ENCODE measurements around the gene PKN1. TPM values are rescaled to one million over a fixed set of nuclear protein-coding genes. Genes with fewer than 3 reads are reported as not detected.

PKN1 gene
- total and polyA plus RNA-seq, 10 of the 15 experiments (the other 5 are each of a cell fraction or from before 2014, with no cell fraction given), result 1.0 to 189 (median 52.7) TPM

DNA sequence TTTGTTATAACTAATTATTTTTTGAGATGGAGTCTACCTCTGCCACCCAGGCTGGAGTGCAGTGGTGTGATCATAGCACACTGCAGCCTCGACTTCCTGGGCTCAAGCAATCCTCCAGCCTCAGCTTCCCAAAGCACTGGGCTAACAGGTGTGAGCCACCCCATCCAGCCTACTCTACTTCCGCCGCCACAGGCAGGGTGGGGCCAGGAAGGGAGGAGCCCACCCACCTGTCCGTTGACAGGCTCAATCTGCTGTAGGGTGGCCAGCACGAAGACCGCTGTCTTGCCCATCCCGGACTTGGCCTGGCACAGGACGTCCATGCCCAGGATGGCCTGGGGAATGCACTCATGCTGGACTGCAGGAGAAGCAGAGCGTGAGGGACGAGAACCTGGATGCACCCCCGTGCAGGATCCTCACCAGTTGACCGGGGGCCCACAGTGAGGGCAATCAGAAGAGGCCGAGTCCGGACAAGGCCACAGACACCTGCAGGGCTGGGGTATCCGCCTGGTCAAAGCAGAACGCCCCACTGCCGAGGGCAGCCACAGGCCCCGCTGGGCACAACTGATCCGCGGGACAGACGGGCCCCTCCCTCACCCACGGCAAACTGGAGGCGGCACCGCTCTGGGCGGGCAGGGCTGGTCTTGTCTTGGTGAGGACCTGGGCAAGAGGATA lies 20.6 kb upstream of the PKN1 start:
- ChIA-PET POLR2A (interaction anchor here (0.9 kb wide), 1 partner anchor 51 kb away, joined by 3 read pairs; no protein-coding TSS in a partner anchor), RAD21 (ENCODE audit: unreplicated experiment) (no interaction called here), SMC1A (ENCODE audit: uncharacterized antibody, unreplicated experiment) (no interaction called here), CTCF (interaction anchor here (1.4 kb wide), 1 partner anchor 8 kb away, joined by 3 read pairs; no protein-coding TSS in a partner anchor)
- in situ Hi-C loops (cut with MboI) (no loop called here), intact Hi-C loops (cut with micrococcal nuclease; ENCODE audit: unreplicated experiment) (no loop called here)
- ATAC-seq (no peak), FAIRE-seq (no peak), DNase-seq (ENCODE audit: low read depth, low spot score) (no peak)
- no peak overlapping the region for H3K27ac ChIP-seq (ENCODE audit: control insufficient read depth, insufficient read depth)
- peaks cover 24% of the 10 kb centered on the region for H4K20me1 ChIP-seq (ENCODE audit: control insufficient read depth, insufficient read depth)
- TF ChIP-seq TBL1XR1 (IDR thresholded peaks at IDR 0.05; ENCODE audit: low read depth, low read length) (no peak), EED (IDR thresholded peaks at IDR 0.05; ENCODE audit: low read depth) (no peak), POLR2AphosphoS2 (IDR thresholded peaks at IDR 0.05; ENCODE audit: low read depth, low read length) (no peak; the same call in 1 of the 2 replicates), POLR2A (IDR thresholded peaks at IDR 0.05; ENCODE audit: low read depth, low read length) (peak; percentile 26; the same call in 1 of the 2 replicates)
- TF ChIP-seq, protein P1, sequence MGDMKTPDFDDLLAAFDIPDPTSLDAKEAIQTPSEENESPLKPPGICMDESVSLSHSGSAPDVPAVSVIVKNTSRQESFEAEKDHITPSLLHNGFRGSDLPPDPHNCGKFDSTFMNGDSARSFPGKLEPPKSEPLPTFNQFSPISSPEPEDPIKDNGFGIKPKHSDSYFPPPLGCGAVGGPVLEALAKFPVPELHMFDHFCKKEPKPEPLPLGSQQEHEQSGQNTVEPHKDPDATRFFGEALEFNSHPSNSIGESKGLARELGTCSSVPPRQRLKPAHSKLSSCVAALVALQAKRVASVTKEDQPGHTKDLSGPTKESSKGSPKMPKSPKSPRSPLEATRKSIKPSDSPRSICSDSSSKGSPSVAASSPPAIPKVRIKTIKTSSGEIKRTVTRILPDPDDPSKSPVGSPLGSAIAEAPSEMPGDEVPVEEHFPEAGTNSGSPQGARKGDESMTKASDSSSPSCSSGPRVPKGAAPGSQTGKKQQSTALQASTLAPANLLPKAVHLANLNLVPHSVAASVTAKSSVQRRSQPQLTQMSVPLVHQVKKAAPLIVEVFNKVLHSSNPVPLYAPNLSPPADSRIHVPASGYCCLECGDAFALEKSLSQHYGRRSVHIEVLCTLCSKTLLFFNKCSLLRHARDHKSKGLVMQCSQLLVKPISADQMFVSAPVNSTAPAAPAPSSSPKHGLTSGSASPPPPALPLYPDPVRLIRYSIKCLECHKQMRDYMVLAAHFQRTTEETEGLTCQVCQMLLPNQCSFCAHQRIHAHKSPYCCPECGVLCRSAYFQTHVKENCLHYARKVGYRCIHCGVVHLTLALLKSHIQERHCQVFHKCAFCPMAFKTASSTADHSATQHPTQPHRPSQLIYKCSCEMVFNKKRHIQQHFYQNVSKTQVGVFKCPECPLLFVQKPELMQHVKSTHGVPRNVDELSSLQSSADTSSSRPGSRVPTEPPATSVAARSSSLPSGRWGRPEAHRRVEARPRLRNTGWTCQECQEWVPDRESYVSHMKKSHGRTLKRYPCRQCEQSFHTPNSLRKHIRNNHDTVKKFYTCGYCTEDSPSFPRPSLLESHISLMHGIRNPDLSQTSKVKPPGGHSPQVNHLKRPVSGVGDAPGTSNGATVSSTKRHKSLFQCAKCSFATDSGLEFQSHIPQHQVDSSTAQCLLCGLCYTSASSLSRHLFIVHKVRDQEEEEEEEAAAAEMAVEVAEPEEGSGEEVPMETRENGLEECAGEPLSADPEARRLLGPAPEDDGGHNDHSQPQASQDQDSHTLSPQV (IDR thresholded peaks at IDR 0.05), result no peak
- TF ChIP-seq, protein P2, sequence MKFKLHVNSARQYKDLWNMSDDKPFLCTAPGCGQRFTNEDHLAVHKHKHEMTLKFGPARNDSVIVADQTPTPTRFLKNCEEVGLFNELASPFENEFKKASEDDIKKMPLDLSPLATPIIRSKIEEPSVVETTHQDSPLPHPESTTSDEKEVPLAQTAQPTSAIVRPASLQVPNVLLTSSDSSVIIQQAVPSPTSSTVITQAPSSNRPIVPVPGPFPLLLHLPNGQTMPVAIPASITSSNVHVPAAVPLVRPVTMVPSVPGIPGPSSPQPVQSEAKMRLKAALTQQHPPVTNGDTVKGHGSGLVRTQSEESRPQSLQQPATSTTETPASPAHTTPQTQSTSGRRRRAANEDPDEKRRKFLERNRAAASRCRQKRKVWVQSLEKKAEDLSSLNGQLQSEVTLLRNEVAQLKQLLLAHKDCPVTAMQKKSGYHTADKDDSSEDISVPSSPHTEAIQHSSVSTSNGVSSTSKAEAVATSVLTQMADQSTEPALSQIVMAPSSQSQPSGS (IDR thresholded peaks at IDR 0.05; ENCODE audit: low read length), result no peak
- no peak overlapping the region for H3K9ac ChIP-seq (ENCODE audit: control insufficient read depth, insufficient read depth, low read length)
- peaks cover 26% of the 10 kb centered on the region for H3K4me1 ChIP-seq (ENCODE audit: control insufficient read depth, insufficient read depth, low read length)
- H3K4me2 ChIP-seq (ENCODE audit: control insufficient read depth, insufficient read depth), result 0 out of 2 replicates have a peak overlapping the region, but pooled peaks have one; percentile 24
- no TSS peak for BruUV-seq (replicated peaks)
- H3K4me3 ChIP-seq, result no peak overlapping the region
- H3K27me3 ChIP-seq (replicated peaks in 1 of 2; ENCODE audit: control insufficient read depth in 2 of 2, insufficient read depth in 2 of 2, low read length in 1 of 2), result no peaks in the 10 kb centered on the region
- H2AFZ ChIP-seq (ENCODE audit: control insufficient read depth, low read depth, low read length), result no peak overlapping the region
- H3K79me2 ChIP-seq (ENCODE audit: control insufficient read depth, insufficient read depth, low read length), result peaks cover 56% of the 10 kb centered on the region
- peaks cover 39 to 62% of the 10 kb centered on the region in 2 experiments for H3K36me3 ChIP-seq (ENCODE audit: control insufficient read depth in 2 of 2, insufficient read depth in 2 of 2, low read length in 1 of 2)
- 62% methylated on average over 25 of the region's 25 CpGs for whole genome bisulfite sequencing (ENCODE audit: insufficient coverage, insufficient replicate concordance, low lambda C conversion rate, missing lambda C conversion rate)
- H3K9me3 ChIP-seq (replicated peaks; ENCODE audit: control insufficient read depth, insufficient read depth, low read length), result no peaks in the 10 kb centered on the region

All from GM12878 (cell line).